T47D (cell line): ENCODE results near the gene AVP.
"Not testable (repeated sequence)": the region's sequence is repeated elsewhere in the genome, so short reads cannot be mapped to it uniquely, and the experiment has no call there.

Source experiments
- DNase-seq, 2 experiments: peaks; one replicate each; pipeline versions ENCODE4 v3.0.0 to v3.0.0-alpha.2; 2011 to 2012; ENCODE audit warnings: low read depth in 1 of 2, low spot score in 1 of 2
- JUND ChIP-seq: IDR thresholded peaks from 2 replicates; pipeline ENCODE4 v1.6.1; 2012; ENCODE audit warnings: low read depth
- in situ Hi-C: cut with HindIII; loops from 2 replicates; pipeline ENCODE4 v1.10.0; 2016; ENCODE audit warnings: low sequenced_read_pairs, low pct_unique_long_range_greater_than_20kb

Gene AVP

GRCh38 chr20:3088031-3088430, 3.5 kb upstream of the AVP start:
- TF ChIP-seq JUND: no peak
- in situ Hi-C loops: no loop called here
- DNase-seq: no peak

- DNase-seq: no peak
- TF ChIP-seq JUND: no peak
- in situ Hi-C loops: no loop called here
These were observed 1.1 kb upstream of the AVP start for GRCh38 chr20:3085571-3086072.

- TF ChIP-seq JUND: no peak
These were observed 449 bp upstream of the AVP start for GRCh38 chr20:3084986-3085360.

GRCh38 chr20:3082955-3083952, 1.3 kb downstream of the AVP start:
- in situ Hi-C loops: no loop called here
- DNase-seq: no peak
- TF ChIP-seq JUND: no peak

More at GRCh38 chr20:3084986-3085360, 449 bp upstream of the AVP start:
- DNase-seq: no peak
- in situ Hi-C loops: no loop called here

GRCh38 chr20:3082306-3082951, 2.1 kb downstream of the AVP start:
- TF ChIP-seq JUND: no peak
- in situ Hi-C loops: no loop called here
- DNase-seq: no peak

GRCh38 chr20:3081641-3082040, 2.9 kb downstream of the AVP start:
- DNase-seq: no peak
- no peak for TF ChIP-seq JUND
- in situ Hi-C loops: no loop called here

GRCh38 chr20:3080939-3081388, 3.6 kb downstream of the AVP start:
- no peak for DNase-seq
- in situ Hi-C loops: no loop called here
- no peak for TF ChIP-seq JUND

GRCh38 chr20:3077618-3078134, 6.8 kb downstream of the AVP start:
- in situ Hi-C loops: no loop called here
- no peak for DNase-seq
- TF ChIP-seq JUND: no peak

GRCh38 chr20:3075315-3075714, 9.2 kb downstream of the AVP start:
- DNase-seq, in situ Hi-C loops: not testable (repeated sequence)

GRCh38 chr20:3074812-3075211, 9.7 kb downstream of the AVP start:
- no peak for DNase-seq

GRCh38 chr20:3073251-3073643, 11.3 kb downstream of the AVP start:
- DNase-seq, in situ Hi-C loops: not testable (repeated sequence)

More at GRCh38 chr20:3074812-3075211, 9.7 kb downstream of the AVP start:
- TF ChIP-seq JUND: no peak
- in situ Hi-C loops: no loop called here

- TF ChIP-seq JUND: no peak
- in situ Hi-C loops: no loop called here
- no peak for DNase-seq
These were observed 11.8 kb downstream of the AVP start for GRCh38 chr20:3072530-3073250.
